Fibroblast of the aortic adventitia (primary cell): ENCODE data around the gene FUT9. TPM values are rescaled to one million over a fixed set of nuclear protein-coding genes. Genes with fewer than 3 reads are reported as not detected.

ENCODE experiments used
- DNase-seq: peaks from one replicate; pipeline ENCODE4 v3.0.0-alpha.2; 2010; ENCODE audit warnings: low read depth
- H3K4me3 ChIP-seq: 2 replicates; pipeline ENCODE4 v1.5.1; 2011; ENCODE audit warnings: low read depth, mild to moderate bottlenecking, control low read depth, low read length, moderate library complexity
- CTCF ChIP-seq: IDR thresholded peaks from 2 replicates; pipeline ENCODE4 v1.5.1; 2011; ENCODE audit warnings: mild to moderate bottlenecking, low read length, control low read depth, inconsistent platforms; ENCODE audit not compliant: insufficient read depth
- total RNA-seq: library from RNA; depleted of rRNA; stranded (reverse); fragments of >200 nt; gene quantifications from 2 replicates; pipeline ENCODE4 v1.2.3, GENCODE V29; 2012; ENCODE audit warnings: low replicate concordance

FUT9 gene
- total RNA-seq, 1 donor = under 0.01 TPM

DNA sequence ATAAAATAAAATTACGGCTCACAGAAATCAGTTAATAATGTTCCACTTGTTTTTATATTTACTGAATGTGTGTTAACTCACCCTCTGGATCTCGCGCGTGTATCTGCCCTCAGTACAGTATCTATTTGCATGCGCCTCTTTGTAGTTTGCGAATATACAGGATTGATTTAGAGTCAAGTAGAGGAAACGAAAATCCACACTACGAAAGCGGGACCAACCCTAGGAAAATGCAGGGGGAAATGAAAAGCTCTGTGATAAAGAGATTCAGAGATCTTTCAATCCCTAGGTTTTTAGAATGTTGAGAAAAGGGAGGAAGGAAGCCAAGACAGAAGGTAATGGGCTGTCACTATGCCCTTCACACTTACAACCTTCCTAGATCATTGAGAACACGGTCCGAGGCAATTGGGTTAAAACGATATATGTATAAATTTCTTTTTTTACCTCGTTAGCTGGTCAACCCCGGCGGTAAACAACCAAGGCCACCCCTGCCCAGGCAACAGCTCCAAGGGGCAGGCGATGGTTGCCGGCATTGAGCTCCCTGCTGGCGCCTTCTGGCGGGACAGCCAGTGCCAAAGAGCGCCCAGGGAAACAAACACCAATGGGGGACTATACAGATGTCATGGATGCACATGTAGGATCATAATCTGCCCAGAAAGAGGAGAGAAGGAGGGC, 792 bp upstream of the FUT9 start:
- H3K4me3 ChIP-seq = no peak overlapping the region
- no peak for TF ChIP-seq CTCF
- DNase-seq = no peak

DNA sequence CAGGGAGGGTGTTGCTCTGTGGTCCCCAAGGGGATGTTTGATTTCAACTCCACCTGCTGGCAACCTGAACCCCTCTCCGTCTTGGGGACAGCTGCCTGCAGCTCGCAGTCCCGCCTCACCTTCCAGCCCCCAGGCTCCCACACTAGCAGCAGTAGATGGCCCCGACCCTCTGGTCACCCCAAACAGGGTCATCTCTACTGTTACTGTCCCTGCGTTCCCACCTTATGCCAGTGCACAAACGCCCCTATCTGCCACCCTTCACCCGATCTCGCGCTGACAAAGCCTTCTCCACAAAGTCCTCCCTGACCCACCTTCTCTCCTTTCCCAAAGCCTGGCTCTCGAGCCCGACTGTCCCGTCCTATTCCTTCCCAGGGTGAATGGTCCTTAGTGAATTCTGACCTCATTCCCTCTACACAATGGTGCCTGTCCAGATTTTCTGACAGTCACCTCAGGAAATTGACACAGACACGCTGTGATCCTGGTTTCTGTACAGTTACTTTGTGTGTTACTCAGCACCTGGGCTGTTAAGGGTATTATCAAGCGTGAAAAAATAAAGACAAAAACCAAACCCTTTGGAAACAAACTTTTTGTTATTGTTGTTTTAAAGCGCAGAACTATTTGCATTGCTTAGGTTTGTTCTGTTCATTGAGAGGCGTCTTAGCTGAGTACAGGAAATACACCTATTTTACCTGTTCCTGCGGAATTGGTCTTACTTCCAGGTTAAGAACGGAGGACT, 728 bp downstream of the FUT9 start:
- no peak for TF ChIP-seq CTCF
- H3K4me3 ChIP-seq = no peak overlapping the region
- no peak for DNase-seq

- DNase-seq = no peak
- no peak for TF ChIP-seq CTCF
- H3K4me3 ChIP-seq = no peak overlapping the region
Measured at GRCh38 chr6:96017070-96017359, 1.2 kb downstream of the FUT9 start.

DNA sequence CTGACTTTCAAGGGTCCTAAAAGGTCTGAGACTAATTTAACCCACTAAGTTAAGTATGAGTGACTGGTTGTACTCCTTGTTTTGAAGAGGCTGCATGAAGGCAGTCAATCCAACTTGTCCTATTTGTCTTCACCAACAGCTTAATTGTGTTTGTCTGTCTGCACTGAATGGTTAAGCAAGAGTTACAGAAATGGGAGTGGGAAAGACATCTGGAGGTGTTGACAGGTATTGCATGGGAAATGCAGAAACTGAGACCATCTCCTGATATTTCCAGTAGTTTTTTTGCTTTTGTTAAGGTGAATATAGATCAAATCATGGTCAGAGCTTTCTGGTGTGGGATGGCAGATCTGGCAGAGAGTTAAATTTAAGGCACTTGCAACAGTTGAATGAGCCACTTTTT, 6.5 kb downstream of the FUT9 start:
- no peak for TF ChIP-seq CTCF
- DNase-seq = no peak
- no peak overlapping the region for H3K4me3 ChIP-seq

- no peak for TF ChIP-seq CTCF
- no peak overlapping the region for H3K4me3 ChIP-seq
- no peak for DNase-seq
Measured at GRCh38 chr6:96032661-96033060, 16.9 kb downstream of the FUT9 start.

- DNase-seq = no peak
- no peak for TF ChIP-seq CTCF
Measured at GRCh38 chr6:96051555-96051954, 35.8 kb downstream of the FUT9 start.

More at GRCh38 chr6:96051555-96051954, 35.8 kb downstream of the FUT9 start:
- H3K4me3 ChIP-seq = no peak overlapping the region
